Activated T-cell treated with anti-CD3 and anti-CD28 coated beads, Interleukin-2, amount 50 U/mL, for 48 hours (primary cell): Measurements from ENCODE around the gene RAB10.
"Not testable (repeated sequence)": the region's sequence is repeated elsewhere in the genome, so short reads cannot be mapped to it uniquely, and the experiment has no call there.

Source experiments
- DNase-seq, 2 experiments: peaks; one replicate each; pipeline ENCODE4 v3.0.0-alpha.2; 2020

The RAB10 gene

GRCh38 chr2:26033818-26034636 lies at the start of gene RAB10:
Gene RAB10 (plus strand): TSS chr2:26034084. CDS start chr2:26034609, 525 bp downstream.
- peak; percentile 100 for DNase-seq

GRCh38 chr2:25988134-25988533 lies 45.8 kb upstream of the RAB10 start:
- no peak for DNase-seq

GRCh38 chr2:25989154-25989553 lies 44.7 kb upstream of the RAB10 start:
- no peak for DNase-seq

- no peak for DNase-seq
These were observed 41.9 kb upstream of the RAB10 start for GRCh38 chr2:25991965-25992364.

DNA sequence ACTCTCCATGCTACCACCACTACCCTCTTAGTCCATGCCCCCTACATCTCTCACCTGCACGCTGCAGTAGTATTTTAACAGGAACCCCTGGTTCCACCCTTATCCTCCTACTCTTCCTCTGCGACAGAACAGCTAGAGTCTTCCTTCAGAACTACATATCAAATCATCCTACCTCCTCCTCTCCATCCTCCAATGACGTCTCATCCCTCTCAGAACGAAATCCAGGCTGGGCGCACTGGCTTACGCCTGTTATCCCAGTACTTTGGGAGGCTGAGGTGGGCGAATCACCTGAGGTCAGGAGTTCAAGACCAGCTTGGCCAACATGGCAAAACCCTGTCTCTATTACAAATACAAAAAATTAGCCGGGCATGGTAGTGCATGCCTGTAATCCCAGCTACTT lies 41.3 kb upstream of the RAB10 start:
- no peak for DNase-seq

DNA sequence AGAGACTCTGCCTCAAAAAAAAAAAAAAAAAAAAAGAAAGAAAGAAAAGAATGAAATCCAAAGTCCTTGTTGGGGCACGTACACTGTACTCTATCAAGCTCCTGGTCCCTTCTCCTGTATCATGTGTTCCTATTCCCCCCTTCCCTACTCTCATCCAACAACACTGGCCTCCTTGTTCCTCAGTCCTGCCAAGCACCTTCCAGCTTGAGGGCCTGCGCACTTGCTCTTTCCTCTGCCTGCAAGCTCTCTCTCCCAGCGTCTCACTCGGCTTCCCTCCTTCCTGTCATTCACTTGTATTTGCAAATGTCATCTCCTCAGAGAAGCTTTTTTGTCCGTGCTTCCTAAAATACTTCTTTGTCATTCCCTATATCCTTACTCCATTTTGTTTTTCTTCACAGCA lies 40.8 kb upstream of the RAB10 start:
- no peak for DNase-seq

GRCh38 chr2:25994509-25994908 lies 39.4 kb upstream of the RAB10 start:
- DNase-seq = no peak

GRCh38 chr2:25996844-25997243 lies 37.0 kb upstream of the RAB10 start:
- no peak for DNase-seq

DNA sequence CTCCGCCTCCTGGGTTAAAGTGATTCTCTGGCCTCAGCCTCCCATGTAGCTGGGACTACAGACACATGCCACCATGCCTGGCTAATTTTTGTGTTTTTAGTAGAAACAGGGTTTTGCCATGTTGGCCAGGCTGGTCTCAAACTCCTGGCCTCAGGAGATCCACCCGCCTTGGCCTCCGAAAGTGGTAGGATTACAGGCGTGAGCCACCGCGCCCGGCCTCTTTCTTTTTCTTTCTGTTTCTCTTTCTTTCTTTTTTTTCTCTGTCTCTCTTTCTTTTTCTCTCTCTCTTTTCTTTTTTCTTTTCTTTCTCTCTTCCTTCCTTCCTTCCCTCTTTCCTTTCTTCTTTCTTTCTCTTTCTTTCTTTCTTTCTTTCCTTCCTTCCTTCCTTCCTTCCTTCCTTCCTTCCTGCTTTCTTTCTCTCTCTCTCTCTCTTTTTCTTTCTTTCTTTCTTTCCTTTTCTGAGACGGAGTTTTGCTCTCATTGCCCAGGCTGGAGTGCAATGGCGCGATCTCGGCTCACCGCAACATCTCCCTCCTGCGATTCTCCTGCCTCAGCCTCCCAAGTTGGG lies 35.0 kb upstream of the RAB10 start:
- not testable (repeated sequence) for DNase-seq

DNA sequence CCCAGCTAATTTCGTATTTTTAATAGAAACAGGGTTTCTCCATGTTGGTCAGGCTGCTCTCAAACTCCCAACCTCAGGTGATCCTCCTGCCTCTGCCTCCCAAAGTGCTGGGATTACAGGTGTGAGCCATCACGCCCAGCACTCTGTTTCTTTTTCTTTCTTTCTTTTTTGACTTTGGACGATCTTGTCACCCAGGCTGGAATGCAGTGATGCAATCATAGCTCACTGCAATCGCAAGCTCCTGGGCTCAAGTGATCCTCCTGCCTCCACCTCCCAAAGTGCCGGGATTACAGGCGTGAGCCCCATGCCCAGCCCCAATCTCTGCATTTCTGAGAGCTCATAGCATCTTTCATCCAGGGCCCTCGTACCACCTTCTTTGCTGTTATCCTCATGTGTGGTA lies 34.5 kb upstream of the RAB10 start:
- not testable (repeated sequence) for DNase-seq

DNA sequence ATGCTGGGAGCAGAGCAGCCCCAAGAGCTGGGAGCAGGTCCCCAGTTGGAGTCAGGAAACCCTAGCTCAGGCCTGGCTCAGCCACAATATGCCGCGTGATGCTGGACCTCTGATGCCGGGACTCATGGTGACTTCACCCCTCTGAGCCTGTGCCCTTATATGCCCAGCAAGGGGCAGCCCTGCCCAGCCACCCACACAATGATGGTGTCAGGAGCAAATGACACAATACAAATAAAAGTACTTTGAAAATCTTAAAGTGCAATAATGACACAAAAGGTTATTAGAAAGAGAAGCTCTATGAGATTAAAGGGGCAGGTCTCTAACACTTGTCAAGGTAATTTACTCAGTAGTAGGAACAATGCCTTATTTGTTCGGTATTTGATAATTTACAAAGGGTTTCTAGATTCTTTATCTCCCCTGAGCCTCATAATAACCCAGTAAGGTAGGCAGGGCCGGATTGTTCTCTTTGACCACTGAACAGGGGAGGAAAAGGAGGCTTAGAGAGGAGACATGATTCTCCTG lies 33.3 kb upstream of the RAB10 start:
- no peak for DNase-seq

- DNase-seq = no peak
These were observed 32.0 kb upstream of the RAB10 start for GRCh38 chr2:26001743-26002351.

DNA sequence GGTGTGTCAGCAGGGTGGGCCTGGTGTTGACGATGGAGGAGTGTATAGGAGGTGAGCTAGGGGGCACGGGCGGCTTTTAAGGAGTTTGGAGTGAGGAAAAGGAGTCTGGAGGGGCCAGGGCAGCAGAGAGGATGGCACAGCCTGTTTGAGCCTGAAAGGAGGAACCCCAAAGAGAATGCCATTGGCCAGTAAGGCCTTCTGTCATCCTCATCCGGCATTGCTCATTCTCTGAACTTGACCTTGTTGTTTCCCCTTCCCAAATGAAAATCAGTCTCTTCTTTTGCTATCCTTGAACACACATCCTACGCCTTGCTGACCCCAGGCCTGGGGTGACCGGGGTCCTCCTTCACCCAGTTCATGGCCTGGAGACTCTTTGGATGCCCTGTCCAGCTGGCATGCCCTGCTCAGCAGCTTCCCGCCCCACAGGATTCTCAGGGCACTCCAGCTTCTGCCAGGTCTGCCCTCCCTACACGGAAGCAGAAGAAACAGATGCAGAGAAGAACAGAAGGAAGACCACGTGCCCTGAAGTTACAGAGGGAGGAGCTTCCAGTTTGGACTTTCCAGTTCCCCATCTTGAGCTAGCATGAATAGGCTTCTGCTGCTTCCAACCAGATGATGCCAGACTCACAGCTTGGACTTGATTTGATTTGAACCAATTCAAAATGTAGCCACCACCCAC lies 31.1 kb upstream of the RAB10 start:
- no peak for DNase-seq

DNA sequence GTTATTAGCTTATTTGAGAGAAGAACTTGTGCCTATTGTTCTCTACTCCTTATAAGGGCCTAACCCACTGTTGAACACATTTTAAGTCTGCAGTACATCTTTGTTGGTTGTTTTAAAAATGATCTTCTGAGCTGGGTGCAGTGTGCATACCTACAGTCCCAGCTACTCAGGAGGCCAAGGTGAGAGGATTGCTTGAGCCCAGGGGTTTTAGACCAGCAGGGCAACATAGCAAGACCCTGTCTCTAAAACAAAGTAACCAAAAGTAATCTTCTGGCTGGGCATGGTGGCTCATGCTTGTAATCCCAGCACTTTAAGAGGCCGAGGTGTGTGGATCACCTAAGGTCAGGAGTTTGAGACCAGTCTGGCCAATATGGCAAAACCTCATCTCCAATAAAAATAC lies 25.8 kb upstream of the RAB10 start:
- no peak for DNase-seq

DNA sequence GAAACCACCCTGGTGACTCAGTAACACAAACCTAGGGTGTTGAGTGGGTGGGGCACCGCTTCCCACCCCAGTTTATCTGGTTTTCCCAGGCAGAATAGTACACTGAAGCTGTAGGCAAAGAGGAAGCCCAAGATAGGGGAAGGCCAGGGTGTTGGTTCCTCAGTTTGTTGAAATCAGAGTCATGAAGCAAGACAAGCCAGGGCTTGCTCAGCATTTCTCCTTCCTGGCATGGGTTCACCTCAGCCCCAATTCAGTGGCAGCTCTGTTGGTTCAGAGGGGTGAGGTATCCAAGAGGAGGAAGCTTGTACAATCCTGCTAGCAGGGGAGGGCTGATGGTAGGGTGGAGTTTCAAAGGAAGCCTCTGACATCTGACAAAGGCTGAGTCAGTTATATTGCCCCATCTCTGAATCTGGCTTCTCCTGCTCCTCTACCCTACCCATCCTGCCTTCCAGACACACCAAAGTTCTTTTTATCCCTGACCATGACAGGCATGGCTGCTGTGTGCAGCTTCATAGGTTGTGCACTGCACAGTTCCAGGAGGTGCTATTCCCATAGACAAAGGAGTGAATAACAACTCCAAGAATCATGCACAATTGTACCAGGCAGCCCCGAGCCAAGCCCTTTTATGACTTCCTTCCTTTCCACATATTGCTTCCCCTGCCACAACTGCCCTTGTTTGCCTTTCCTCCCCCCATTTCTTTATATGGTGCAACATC lies 24.9 kb upstream of the RAB10 start:
- no peak for DNase-seq

DNA sequence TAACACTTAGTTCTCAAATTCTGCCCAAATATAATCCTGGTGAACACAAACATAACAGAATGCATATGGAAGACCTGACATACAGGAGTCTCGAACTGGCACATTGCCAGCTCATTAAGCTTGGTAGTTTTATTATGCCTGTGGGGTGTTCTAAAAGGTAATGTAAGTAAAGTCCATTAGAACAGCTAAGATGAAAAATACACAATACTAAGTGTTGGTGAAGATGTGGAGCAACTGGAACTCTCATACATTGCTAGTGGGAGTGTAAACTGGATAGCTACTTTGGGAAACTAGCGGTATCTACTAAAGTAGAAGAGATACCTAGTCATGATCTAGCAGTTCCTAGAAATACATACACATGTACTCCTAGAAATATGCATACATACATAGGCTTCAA lies 24.3 kb upstream of the RAB10 start:
- no peak for DNase-seq

GRCh38 chr2:26010943-26011342 lies 22.9 kb upstream of the RAB10 start:
- DNase-seq = no peak

DNA sequence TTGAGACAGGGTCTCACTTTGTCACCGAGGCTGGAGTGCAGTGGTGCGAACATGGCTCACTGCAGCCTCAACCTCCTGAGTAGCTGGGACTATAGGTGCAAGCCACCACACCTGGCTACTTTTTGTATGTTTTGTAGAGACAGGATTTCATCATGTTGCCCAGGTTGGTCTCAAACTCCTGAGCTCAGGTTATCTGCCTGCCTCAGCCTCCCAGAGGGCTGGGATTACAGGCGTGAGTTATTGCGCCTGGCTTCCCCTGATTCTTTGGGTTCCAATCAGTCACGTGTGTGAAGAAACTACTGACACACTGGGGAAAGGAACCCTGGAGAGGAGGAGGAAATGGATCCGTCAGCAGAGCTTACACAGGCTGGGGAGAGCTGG lies 22.3 kb upstream of the RAB10 start:
- no peak for DNase-seq

DNA sequence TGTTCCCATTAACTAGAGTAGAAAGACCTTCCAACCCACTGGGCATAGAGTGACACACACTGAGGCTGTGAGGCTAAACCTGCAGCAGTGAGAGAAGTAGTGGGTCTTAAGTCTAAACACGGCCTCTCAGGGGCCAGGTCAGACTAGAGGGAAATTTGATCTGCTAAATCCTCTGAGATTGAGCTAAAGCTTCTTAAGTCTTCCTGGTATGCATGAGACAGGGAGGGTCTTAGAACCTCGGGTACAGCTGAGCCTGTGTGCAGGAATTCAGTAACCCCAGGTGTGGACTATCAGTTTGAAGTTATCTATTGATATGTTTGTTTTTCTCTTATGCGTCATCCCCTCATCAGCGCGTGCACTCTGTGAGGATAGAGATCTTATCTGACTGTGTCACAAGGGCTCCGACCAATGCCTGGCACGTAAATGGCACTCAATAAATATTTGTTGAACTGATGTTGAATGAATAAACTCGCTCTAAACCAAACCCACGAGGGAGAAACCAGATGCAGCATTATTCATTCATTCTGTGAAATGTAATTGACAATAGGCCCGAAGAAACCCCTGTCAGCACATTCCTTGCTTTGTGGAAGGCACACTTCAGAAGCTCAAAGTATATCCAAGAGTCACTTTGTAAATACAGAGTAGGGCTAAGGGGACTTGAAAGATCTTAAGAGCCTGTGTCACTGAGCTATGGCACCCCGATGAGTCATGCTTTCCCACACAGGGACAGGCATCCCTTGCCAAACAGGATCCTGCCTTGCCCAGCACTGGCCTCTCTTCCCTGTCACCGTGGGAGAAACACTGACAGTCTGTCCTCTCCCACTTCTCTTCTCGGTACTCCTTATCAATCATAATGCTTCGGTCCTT lies 21.7 kb upstream of the RAB10 start:
- no peak for DNase-seq

GRCh38 chr2:26013668-26014067 lies 20.2 kb upstream of the RAB10 start:
- no peak for DNase-seq

GRCh38 chr2:26016012-26016705 lies 17.7 kb upstream of the RAB10 start:
- DNase-seq = no peak
